GM18858 (cell line): Measurements from ENCODE around the gene CDH23.
"Not testable (repeated sequence)": the region's sequence is repeated elsewhere in the genome, so short reads cannot be mapped to it uniquely, and the experiment has no call there.

ENCODE experiments used
- ATAC-seq: cut with Tn5 transposase; IDR thresholded peaks from one replicate; pipeline ENCODE4 v1.9.1; 2021; ENCODE audit not compliant: unreplicated experiment

CDH23 gene

GRCh38 chr10:71396711-71397295 is at the start of gene CDH23:
Gene CDH23, plus strand, starts transcription at chr10:71396920. Its CDS starts 42,912 bp downstream, at chr10:71439832.
- ATAC-seq: no peak

DNA sequence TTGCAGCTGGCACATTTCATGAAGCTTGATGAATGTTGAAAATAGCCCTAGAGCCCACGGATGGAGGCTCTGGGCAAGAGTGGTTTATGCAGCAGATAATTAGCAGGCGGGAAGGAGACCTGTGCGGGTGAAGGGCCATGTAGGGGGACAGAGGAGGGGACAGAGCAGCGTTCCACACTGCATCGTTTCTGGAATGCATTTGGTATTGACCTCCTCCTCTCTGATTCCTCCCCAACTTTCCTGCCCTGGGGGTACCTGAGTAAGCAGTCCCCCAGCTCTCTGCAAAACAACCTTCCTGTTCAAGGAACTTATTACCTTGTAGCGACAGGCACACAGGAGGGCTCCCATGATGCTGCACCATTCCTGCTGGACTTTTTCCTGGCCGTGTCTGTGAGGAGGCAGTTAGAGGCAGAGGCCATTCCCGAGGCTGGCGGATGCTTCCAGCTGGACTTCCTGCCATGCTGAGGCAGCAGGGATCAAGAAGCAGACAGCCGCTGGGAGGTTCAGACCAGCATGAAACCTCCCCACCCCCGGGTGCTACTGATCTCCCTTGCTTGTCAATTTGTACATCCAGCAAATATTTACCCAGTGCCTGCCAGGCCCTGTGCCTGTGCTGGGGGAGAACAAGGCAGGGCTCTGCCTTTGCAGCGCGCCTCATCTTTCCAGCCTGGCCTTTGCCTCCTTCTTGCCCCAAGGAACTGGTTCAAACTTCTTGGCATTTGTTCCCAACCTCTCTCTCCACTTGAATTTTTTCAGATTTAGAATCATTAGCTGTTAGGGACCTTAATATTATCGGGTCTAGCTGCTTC is 48.9 kb upstream of the CDH23 start:
- no peak for ATAC-seq

DNA sequence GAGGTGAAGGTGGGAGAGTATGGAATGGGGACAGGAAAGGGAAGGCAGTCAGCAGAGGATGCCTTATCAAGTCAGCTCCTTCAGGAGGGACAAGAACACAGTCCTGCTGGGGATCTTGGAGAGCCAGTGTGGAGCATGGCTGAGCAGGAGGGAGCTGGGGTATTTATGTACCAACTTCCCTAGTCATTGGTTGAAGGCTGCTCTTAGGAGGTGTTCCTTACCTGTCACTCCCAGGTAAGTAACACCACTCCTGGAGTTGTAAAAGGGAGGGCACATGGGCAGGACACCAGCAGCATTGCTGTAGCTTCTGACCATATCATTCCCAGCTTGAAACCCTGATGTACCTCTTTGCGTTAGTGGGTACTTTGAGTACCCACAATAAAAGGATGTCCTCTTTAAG is 47.9 kb upstream of the CDH23 start:
- ATAC-seq: no peak

DNA sequence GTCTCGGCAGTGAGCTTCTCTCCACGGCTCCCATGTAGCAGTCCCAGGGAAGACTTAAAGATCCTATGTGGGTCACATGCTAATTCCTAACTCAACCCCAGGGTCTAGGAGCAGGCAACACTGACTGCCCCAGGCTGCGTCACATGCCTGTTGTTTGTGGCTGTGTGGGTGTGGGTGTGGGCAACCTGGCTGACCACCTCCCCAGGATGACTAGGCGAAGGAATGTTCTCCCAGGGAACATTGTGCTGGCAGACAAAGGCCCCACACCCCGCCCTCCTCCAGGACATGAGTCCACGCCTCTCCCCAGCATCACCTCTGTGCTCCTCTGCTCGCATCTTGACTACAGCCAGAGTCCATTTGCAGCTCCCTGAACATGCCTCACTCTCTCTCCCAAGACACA is 47.3 kb upstream of the CDH23 start:
- ATAC-seq: no peak

DNA sequence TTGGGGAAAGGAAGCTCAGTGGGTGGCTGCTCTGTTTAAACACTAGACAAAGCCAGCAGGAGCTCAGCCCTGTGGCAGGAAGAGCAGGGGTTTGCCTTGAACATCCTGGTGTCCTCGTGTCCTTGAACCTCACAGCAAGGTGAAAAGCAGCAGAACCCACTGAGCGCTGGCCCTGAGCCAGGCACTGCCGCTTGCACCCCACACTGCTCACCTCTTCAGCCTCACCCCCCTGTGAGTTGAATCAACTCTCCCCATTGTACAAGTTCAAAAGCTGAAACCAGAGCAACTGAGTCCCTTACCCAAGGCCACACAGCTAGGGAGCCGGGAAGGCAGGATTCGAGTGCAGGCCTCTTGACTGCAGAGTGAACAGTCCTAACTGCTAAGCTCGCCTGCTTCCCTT is 45.6 kb upstream of the CDH23 start:
- no peak for ATAC-seq

DNA sequence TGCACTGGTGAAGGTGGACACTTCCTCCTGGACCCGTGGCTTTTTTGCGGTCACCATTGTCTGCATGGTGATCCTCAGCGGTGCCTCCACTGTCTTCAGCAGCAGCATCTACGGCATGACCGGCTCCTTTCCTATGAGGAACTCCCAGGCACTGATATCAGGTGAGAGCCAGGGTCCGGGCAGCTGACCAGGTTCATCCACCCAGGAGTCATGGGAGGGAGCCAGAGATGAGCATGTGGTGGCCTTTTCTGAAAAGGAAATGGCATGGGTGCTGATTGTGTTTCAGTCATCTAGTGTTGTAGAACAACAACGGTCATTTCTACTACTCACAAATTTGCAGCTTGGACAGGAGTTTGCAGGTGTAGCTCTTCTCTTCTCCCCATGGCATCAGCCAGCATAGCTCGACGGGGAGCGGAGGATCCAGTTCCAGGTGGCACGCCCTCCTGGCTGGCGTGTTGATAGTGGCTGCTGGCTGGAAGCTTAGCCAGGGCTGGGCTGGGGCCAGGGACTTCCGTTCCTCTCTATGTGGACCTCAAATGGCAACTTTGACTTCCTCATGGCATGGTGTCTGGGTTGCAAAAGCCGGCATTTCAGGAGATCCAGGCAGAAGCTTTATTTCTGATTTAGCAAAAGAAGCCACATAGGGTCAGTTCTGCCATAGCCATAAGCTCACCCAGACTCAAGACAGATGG is 44.9 kb upstream of the CDH23 start:
- ATAC-seq: no peak

GRCh38 chr10:71353639-71354038 is 43.1 kb upstream of the CDH23 start:
- no peak for ATAC-seq

DNA sequence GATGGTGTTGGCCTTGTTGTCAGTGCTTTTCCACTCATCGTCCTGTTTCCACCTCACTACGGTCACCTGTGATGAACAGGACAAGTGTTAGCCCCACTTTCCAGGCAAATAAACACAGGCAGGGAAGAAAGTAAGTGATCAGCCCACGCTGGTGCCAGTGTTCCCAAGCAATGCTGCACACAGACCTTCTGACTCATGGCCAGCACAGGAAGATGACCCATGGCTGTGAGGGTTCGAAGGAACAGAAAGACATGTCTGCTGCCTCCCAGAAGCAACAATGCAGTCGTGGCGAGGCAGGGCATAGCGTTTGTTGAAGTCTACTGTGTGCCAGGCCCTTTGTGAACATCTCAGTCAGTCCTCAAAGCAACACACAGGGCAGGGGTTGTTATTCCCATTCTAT is 41.9 kb upstream of the CDH23 start:
- ATAC-seq: no peak

GRCh38 chr10:71355886-71356285 is 40.8 kb upstream of the CDH23 start:
- ATAC-seq: no peak

GRCh38 chr10:71357792-71358265 is 38.9 kb upstream of the CDH23 start:
- ATAC-seq: no peak

DNA sequence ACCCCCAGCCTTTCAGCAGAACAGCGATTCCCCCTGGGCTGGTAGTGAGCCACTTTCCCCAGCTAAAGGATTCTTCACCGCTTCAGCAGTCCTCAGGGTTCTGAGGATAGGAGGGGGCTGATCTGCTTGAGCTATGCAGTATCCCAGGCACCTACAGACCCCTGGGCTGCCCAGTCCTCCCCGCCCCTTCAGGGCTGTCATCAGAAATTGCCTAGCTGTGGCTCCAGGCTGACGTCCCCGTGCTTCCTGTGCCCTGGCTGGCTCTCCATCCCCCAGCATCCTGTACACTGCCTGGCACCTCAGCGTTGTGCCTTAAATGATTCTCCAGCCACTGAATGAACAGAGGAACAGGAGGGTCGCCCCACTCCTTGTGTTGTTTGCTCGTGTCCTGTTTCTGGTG is 38.4 kb upstream of the CDH23 start:
- no peak for ATAC-seq

- ATAC-seq: not testable (repeated sequence)
These were observed 37.8 kb upstream of the CDH23 start for GRCh38 chr10:71358906-71359305.

- no peak for ATAC-seq
These were observed 37.2 kb upstream of the CDH23 start for GRCh38 chr10:71359364-71360046.

DNA sequence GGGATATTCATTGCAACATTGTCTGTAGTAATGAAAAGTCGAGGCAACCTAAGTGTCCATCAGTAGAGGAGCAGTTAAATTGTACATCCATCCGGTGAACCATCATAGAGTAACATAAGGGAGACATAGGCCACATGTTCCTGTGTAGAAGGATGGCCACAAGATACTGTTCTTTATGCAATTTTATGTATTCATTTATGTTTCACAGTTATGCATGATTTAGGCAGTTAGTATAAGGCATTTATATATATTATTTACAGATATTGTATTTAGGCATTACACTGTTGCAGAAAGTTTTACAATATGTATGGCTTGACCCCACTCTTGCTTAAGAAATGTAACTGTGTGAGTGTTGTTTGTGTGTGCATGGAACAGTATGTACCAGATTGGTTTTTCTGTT is 36.0 kb upstream of the CDH23 start:
- no peak for ATAC-seq

DNA sequence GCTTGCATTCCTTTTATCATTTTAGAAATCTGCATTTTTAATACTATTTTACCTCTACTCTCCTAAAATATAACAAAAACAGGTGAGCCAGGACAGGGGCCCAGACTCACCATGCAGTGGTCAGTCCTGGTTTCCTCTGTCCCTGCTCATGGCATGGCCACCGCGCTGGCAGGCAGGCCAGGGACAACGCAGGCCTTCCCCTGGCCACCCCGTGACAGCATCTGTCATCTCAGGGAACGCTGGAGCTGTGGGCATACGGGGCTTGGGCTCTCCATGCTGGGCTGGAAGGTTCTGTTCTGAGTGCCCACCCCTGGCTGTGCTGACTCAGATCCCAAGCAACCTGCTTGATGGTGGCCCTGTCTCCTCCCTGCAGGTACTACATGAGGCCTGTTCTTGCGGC is 35.1 kb upstream of the CDH23 start:
- ATAC-seq: no peak

DNA sequence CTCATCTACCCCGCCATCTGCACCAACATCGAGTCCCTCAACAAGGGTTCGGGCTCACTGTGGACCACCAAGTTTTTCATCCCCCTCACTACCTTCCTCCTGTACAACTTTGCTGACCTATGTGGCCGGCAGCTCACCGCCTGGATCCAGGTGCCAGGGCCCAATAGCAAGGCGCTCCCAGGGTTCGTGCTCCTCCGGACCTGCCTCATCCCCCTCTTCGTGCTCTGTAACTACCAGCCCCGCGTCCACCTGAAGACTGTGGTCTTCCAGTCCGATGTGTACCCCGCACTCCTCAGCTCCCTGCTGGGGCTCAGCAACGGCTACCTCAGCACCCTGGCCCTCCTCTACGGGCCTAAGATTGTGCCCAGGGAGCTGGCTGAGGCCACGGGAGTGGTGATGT is 34.6 kb upstream of the CDH23 start:
- ATAC-seq: no peak

DNA sequence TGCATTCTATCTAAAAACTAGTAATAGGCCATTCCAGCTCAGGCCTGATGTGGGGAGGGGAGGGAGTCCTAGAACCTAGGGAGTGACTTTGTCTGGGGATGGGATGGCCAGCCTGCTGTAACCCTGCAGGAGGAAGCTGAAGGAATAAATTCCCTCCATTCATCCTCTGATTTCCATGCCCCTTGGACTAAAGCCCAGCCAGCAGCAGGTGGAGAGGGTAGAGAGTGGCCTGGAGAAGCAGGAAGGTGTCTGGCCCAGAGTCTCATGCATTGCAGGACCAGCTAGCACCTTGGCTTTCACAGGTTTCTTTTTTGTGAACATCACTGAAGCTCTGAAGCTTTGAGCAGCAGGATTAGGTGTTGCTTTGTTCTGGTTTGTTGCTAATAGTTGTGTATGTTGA is 32.8 kb upstream of the CDH23 start:
- no peak for ATAC-seq

DNA sequence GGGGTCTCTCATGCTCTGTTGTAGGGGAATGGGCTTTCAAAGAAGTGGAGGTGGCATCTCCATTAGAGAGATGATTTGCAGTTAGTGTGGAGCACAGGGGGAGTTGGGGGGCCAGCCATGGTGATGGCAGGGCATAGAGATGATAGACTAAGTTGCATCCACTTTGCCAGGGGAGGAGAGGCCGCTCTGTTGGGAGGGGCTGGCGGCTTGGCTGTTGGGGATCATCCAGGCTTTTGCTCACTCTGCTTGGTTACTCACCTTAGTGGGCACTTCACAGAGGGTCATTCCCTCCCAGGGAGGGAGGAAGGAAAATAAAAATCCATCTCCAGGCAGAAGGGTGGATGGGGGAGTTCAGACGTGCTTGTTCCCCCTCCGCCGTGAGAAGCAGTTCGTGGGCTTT is 31.4 kb upstream of the CDH23 start:
- ATAC-seq: no peak

DNA sequence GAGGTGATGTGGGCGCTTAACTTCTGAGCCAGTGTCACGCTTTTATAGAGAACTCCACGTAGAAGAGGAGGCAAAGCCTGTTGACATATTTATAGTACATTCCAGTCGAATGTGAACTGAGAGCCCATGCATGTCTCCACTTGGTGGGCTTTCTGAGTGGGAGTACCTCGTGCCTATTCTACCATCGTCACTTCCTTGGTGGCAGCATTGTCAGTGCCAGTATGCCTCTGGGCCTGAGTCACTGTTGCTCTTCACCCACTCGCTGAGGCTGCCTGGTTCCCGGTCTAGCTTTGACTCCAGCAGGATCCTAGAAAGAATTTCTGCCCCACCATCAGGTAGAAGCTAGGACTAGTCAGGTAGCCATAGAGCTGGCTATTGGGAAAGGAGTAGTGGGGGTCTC is 30.0 kb upstream of the CDH23 start:
- ATAC-seq: no peak

- no peak for ATAC-seq
These were observed 29.4 kb upstream of the CDH23 start for GRCh38 chr10:71367271-71367670.

DNA sequence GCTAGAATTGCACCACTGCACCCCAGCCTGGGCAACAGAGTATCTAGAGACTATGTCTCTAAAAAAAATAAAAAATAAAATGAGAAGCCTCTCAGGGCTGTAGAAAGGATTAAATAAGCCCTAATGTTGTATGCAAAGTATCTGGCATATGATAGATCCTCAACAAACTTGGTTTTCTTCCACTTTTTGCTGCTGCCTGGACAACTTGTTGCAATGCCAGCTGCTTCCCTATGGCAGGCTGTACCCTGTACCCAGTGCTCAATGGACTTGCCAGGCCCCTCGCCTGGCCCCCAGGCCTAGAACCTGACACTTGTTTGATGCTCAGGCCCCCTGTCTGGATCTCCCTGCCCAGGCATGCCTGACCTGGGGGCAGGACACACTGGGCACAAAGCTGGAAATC is 28.5 kb upstream of the CDH23 start:
- ATAC-seq: no peak

- ATAC-seq: no peak
These were observed 28.1 kb upstream of the CDH23 start for GRCh38 chr10:71368643-71369042.
